K562 (cell line): ENCODE results near the gene LY6G5B. TPM values are rescaled to one million over a fixed set of nuclear protein-coding genes. Genes with fewer than 3 reads are reported as not detected.

Experiments used
- ATAC-seq: fragments of 200-7000 bp; cut with Tn5 transposase; 3 replicates; pipeline ENCODE4 v1.9.1; 2020; ENCODE audit warnings: moderate library complexity
- BruUV-seq: library from RNA; stranded (reverse); fragments of 400-500 nt; replicated peaks from 2 replicates; lab custom pipeline; 2021; lab: Mats Ljungman, UMichigan
- CTCF ChIA-PET: fragments of 300-600 bp; formaldehyde crosslinking; extraction: SDS; loops from one replicate; lab custom pipeline; 2021; ENCODE audit warnings: low intra/inter-chr PET ratio; lab: Yijun Ruan, JAX
- POLR2A ChIA-PET: fragments of 300-600, 350-650 bp; sonication (Branson Sonifier 250); formaldehyde crosslinking; extraction: SDS; loops from one replicate; lab custom pipeline; 2021; ENCODE audit warnings: antibody characterized with exemption, inconsistent platforms; lab: Yijun Ruan, JAX
- DNase-seq, 4 experiments: peaks; one replicate each; pipeline versions ENCODE4 v3.0.0 to v3.0.0-alpha.2; 2011 to 2018; ENCODE audit warnings: low spot score in 3 of 4, mixed read lengths in 3 of 4; ENCODE audit errors: extremely low read depth in 1 of 4
- FAIRE-seq: peaks from 2 replicates; lab custom pipeline; 2011; peaks lifted over from hg19 to GRCh38; lab: Jason Lieb, UNC
- H2AFZ ChIP-seq: 2 replicates; pipeline ENCODE4 v1.6.0; 2011; ENCODE audit warnings: low read depth, low read length, control low read depth, inconsistent platforms
- H3K27ac ChIP-seq: fragments of 200-600 bp; 3 replicates; pipeline ENCODE4 v1.8.0; 2011; ENCODE audit warnings: low read depth, mild to moderate bottlenecking, control low read depth, inconsistent platforms, low read length, moderate library complexity, mixed read lengths; ENCODE audit errors: extremely low read depth
- H3K27me3 ChIP-seq, 2 experiments: fragments of 300-600 bp in 1 of 2; 2 replicates in 1 of 2; 3 replicates in 1 of 2; pipeline versions ENCODE4 v1.6.0 to v1.8.0; 2011; ENCODE audit warnings: inconsistent platforms in 2 of 2, low read length in 2 of 2, mild to moderate bottlenecking in 1 of 2, mixed read lengths in 1 of 2, moderate library complexity in 1 of 2; ENCODE audit not compliant: control insufficient read depth in 2 of 2, insufficient read depth in 2 of 2
- H3K36me3 ChIP-seq: fragments of 300-600 bp; 3 replicates; pipeline ENCODE4 v1.8.0; 2011; ENCODE audit warnings: mild to moderate bottlenecking, low read length, inconsistent platforms; ENCODE audit not compliant: control insufficient read depth, insufficient read depth
- H3K4me1 ChIP-seq, 2 experiments: fragments of 200-600 bp in 1 of 2; replicated peaks in 1 of 2; 2 replicates in 1 of 2; 3 replicates in 1 of 2; pipeline versions ENCODE4 v1.5.1 to v1.8.0; 2011; ENCODE audit warnings: inconsistent platforms in 2 of 2, low read length in 2 of 2, mild to moderate bottlenecking in 1 of 2, mixed read lengths in 1 of 2, moderate library complexity in 1 of 2; ENCODE audit not compliant: control insufficient read depth in 2 of 2, insufficient read depth in 2 of 2
- H3K4me2 ChIP-seq: 2 replicates; pipeline ENCODE4 v1.6.1; 2011; ENCODE audit warnings: low read length, control low read depth, inconsistent platforms, mixed read lengths; ENCODE audit not compliant: insufficient read depth
- H3K4me3 ChIP-seq: fragments of 200-600 bp; sonication (generic), shearing (Covaris generic); 2 replicates; pipeline ENCODE4 v1.5.1; 2016; ENCODE audit warnings: control low read depth, inconsistent platforms
- H3K79me2 ChIP-seq: fragments of 200-600 bp; 3 replicates; pipeline ENCODE4 v1.8.0; 2011; ENCODE audit warnings: low read length, inconsistent platforms; ENCODE audit not compliant: control insufficient read depth, insufficient read depth
- H3K9ac ChIP-seq, 2 experiments: 2 replicates each; pipeline versions ENCODE4 v1.6.0 to v1.6.1; 2011; ENCODE audit warnings: low read depth in 2 of 2, low read length in 2 of 2, control low read depth in 1 of 2, inconsistent platforms in 1 of 2, mild to moderate bottlenecking in 1 of 2, mixed read lengths in 1 of 2; ENCODE audit not compliant: insufficient read depth in 1 of 2
- H3K9me1 ChIP-seq: one replicate; pipeline ENCODE4 v1.6.0; 2011; ENCODE audit warnings: inconsistent platforms, mild to moderate bottlenecking, low read length, moderate library complexity; ENCODE audit not compliant: control insufficient read depth, insufficient read depth
- H3K9me3 ChIP-seq: replicated peaks from 2 replicates; pipeline ENCODE4 v1.5.1; 2011; ENCODE audit warnings: low read depth, low read length, inconsistent platforms; ENCODE audit not compliant: control insufficient read depth, insufficient read depth
- H4K20me1 ChIP-seq: replicated peaks from 2 replicates; pipeline ENCODE4 v1.6.1; 2011; ENCODE audit warnings: low read length, inconsistent platforms, mixed read lengths; ENCODE audit not compliant: control insufficient read depth, insufficient read depth
- GATA2 ChIP-seq: sonication (generic); formaldehyde crosslinking; IDR thresholded peaks from 2 replicates; pipeline ENCODE4 v1.4.0; 2020; ENCODE audit warnings: mild to moderate bottlenecking, missing genetic modification reagents
- HMGXB4 ChIP-seq: sonication (generic); formaldehyde crosslinking; IDR thresholded peaks from 2 replicates; pipeline ENCODE4 v1.8.1; 2023; ENCODE audit warnings: mild to moderate bottlenecking, missing genetic modification reagents
- IRF2 ChIP-seq: sonication (generic); formaldehyde crosslinking; IDR thresholded peaks from 2 replicates; pipeline ENCODE4 v1.8.1; 2022; ENCODE audit warnings: mild to moderate bottlenecking, missing genetic modification reagents
- NCOA4 ChIP-seq: fragments of 450-650 bp; IDR thresholded peaks from 2 replicates; pipeline ENCODE4 v1.6.1; 2018; ENCODE audit warnings: mild to moderate bottlenecking; ENCODE audit not compliant: partially characterized antibody
- NEUROD1 ChIP-seq: fragments of 150-350 bp; IDR thresholded peaks from 2 replicates; pipeline ENCODE4 v1.6.1; 2014; ENCODE audit warnings: borderline replicate concordance, low read length, low read depth; ENCODE audit not compliant: partially characterized antibody
- TGIF2 ChIP-seq: sonication (generic); formaldehyde crosslinking; IDR thresholded peaks from 2 replicates; pipeline ENCODE4 v1.8.1; 2022; ENCODE audit warnings: mild to moderate bottlenecking, missing genetic modification reagents, moderate library complexity
- ZBTB43 ChIP-seq: sonication (generic); formaldehyde crosslinking; IDR thresholded peaks from 2 replicates; pipeline ENCODE4 v1.8.0; 2023; ENCODE audit warnings: mild to moderate bottlenecking, missing genetic modification reagents
- ZBTB49 ChIP-seq: sonication (generic); formaldehyde crosslinking; IDR thresholded peaks from 2 replicates; pipeline ENCODE4 v1.8.0; 2022; ENCODE audit warnings: missing genetic modification reagents, mild to moderate bottlenecking, borderline replicate concordance
- ZNF586 ChIP-seq: fragments of 450-650 bp; formaldehyde crosslinking; conservative IDR thresholded peaks from 2 replicates; pipeline ENCODE4 v1.4.0; 2020; ENCODE audit warnings: mild to moderate bottlenecking, moderate library complexity
- WGBS: fragments of 100-300 bp; shearing (Covaris generic); methylation state at CpG from one replicate; pipeline ENCODE4 v1.1.6; 2016; ENCODE audit warnings: low coverage, mixed read lengths; ENCODE audit not compliant: insufficient coverage; ENCODE audit errors: missing lambda C conversion rate; 5-methylcytosine and 5-hydroxymethylcytosine counted together
- in situ Hi-C: fragments of 300-500 bp; cut with MboI; formaldehyde crosslinking; loops from 4 replicates; pipeline ENCODE4 v1.15.0; 2018; ENCODE audit warnings: inconsistent platforms, mixed read lengths
- intact Hi-C: fragments of 100-400 bp; cut with micrococcal nuclease; formaldehyde crosslinking; loops from 2 replicates; pipeline ENCODE4 v1.14.2; 2022
- polyA plus RNA-seq, 8 experiments: library from polyadenylated mRNA; depleted of rRNA in 4 of 8; stranded (reverse) in 5 of 8; unstranded in 3 of 8; fragments of >200 nt; fragmentation: Nextera tagmentation in 2 of 8; fragmentation: Illumina TruSeq in 1 of 8; extraction: Ambion mirVana in 2 of 8; extraction: Trizol in 1 of 8; gene quantifications; 2 replicates each; pipeline versions ENCODE4 v1.2.1 to v1.2.3, GENCODE V29; 2011 to 2014; ENCODE audit warnings: inconsistent platforms in 1 of 8, missing spikeins in 1 of 8
- total RNA-seq, 7 experiments: library from RNA; depleted of rRNA in 6 of 7; stranded (reverse); fragments of >200 nt in 6 of 7; fragmentation: Illumina TruSeq in 2 of 7; extraction: Trizol in 2 of 7; gene quantifications; 2 replicates each; pipeline versions ENCODE4 v1.2.1 to v1.2.3, GENCODE V29; 2011 to 2021; ENCODE audit warnings: low replicate concordance in 1 of 7

LY6G5B gene
- total and polyA plus RNA-seq, 9 of the 15 experiments (the other 6 are each of a cell fraction or from before 2014, with no cell fraction given) = 6.0 to 27.0 (median 7.5) TPM

- TF ChIP-seq GATA2 (CRISPR knock-in tag) = no peak
- TF ChIP-seq, all 486 proteins: peak for 48
Observed at GRCh38 chr6:31689249-31690110, 19.7 kb downstream of the LY6G5B start (continued).

- Histone ChIP-seq H3K9me1 (no peaks in the 10 kb centered on the region), H2AFZ (peak overlapping the region; percentile 14), H3K4me2 (peak overlapping the region; percentile 82), H3K27me3 (no peaks in the 10 kb centered on the region), H3K27ac (peak overlapping the region; percentile 88), H3K4me3 (peak overlapping the region; percentile 13; the same call in 1 of the 2 replicates), H3K9ac (peak overlapping the region; percentile 68 to 86; a peak in 3 of 4 replicates), H4K20me1 (no peaks in the 10 kb centered on the region), H3K79me2 (no peaks in the 10 kb centered on the region; the same call in 2 of the 3 replicates), H3K36me3 (peaks cover 93% of the 10 kb centered on the region), H3K4me1 (peaks cover 63 to 65% of the 10 kb centered on the region in 2 experiments), H3K9me3 (no peaks in the 10 kb centered on the region)
- ChIA-PET CTCF (interaction anchor here (1.0 to 1.5 kb wide), 3 partner anchors 12 to 78 kb away, joined by 3 read pairs; no protein-coding TSS in a partner anchor), POLR2A (interaction anchor here (0.6 to 7.1 kb wide), 51 partner anchors 11 to 961 kb away, joined by 3 to 158 read pairs (median 5); partner anchors contain the start of genes ABHD16A, APOM, BAG6 and C6orf47)
- BruUV-seq = TSS peak; percentile 91
- peak; percentile 83 for ATAC-seq
- peak; percentile 94 to 97 (median 96) for DNase-seq
- under 1% methylated on average over 10 of the region's 10 CpGs for WGBS
- in situ Hi-C loops (no loop called here), intact Hi-C loops (loop anchor here (1.0 to 2.0 kb wide), 3 partner anchors 13 to 140 kb away; partner anchors contain the start of gene ABHD16A)
- FAIRE-seq = peak; percentile 98
- TF ChIP-seq IRF2 (CRISPR knock-in tag) (no peak), HMGXB4 (CRISPR knock-in tag) (no peak), NCOA4 (peak; percentile 25), ZBTB43 (CRISPR knock-in tag) (peak; percentile 81; the same call in 1 of the 2 replicates), ZBTB49 (CRISPR knock-in tag) (no peak; the same call in 1 of the 2 replicates), TGIF2 (CRISPR knock-in tag) (no peak), ZNF586 (CRISPR knock-in tag) (no peak), NEUROD1 (peak; percentile 95)
Observed at GRCh38 chr6:31690231-31691077, 20.7 kb downstream of the LY6G5B start.
